Tibial artery (tissue), 4 donors: Measurements from ENCODE around the gene HECTD4.
"Not testable (repeated sequence)": the region's sequence is repeated elsewhere in the genome, so short reads cannot be mapped to it uniquely, and the experiment has no call there.

ENCODE experiments used
- DNase-seq, 2 donors: peaks; one replicate each; pipeline ENCODE4 v3.0.0-alpha.2; 2019
- H3K27ac ChIP-seq, 2 donors: fragments of 200-600 bp; sonication (generic) in 1 of 2; 1 replicate in 1 of 2; 2 replicates in 1 of 2; pipeline ENCODE4 v1.5.1; 2018 to 2019; ENCODE audit warnings: mild to moderate bottlenecking in 1 of 2
- H3K27me3 ChIP-seq, 2 donors: fragments of 200-600 bp; sonication (generic) in 1 of 2; one replicate each; pipeline versions ENCODE4 v1.5.1 to v1.6.0; 2016 to 2019
- H3K36me3 ChIP-seq, 3 donors: fragments of 200-600 bp; sonication (generic) in 2 of 3; one replicate each; pipeline ENCODE4 v1.5.1; 2016 to 2019; ENCODE audit warnings: mild to moderate bottlenecking in 2 of 3
- H3K4me1 ChIP-seq, 4 donors: fragments of 200-600 bp; sonication (generic) in 2 of 4; 1 replicate in 3 of 4; 2 replicates in 1 of 4; pipeline ENCODE4 v1.5.1; 2016 to 2019
- H3K4me3 ChIP-seq, 2 donors: fragments of 200-600 bp; sonication (generic) in 1 of 2; 1 replicate in 1 of 2; 2 replicates in 1 of 2; pipeline ENCODE4 v1.5.1; 2018 to 2019; ENCODE audit warnings: mild to moderate bottlenecking in 2 of 2
- H3K9me3 ChIP-seq, 3 donors: fragments of 200-600 bp; sonication (generic) in 1 of 3; one replicate each; pipeline ENCODE4 v1.5.1; 2016 to 2019
- intact Hi-C: fragments of 100-400 bp; cut with DNase I; formaldehyde crosslinking; loops from one replicate; pipeline ENCODE4 v1.15.0; 2023; ENCODE audit warnings: low total_unique reads
- TF ChIP-seq, protein P1 (sequence below), 2 experiments: fragments of 200-600 bp in 1 of 2; fragments of 450-650 bp in 1 of 2; IDR thresholded peaks; one replicate each; pipeline ENCODE4 v1.5.1; 2017 to 2019; ENCODE audit warnings: antibody characterized with exemption in 2 of 2, mild to moderate bottlenecking in 1 of 2, moderate library complexity in 1 of 2

The HECTD4 gene

DNA sequence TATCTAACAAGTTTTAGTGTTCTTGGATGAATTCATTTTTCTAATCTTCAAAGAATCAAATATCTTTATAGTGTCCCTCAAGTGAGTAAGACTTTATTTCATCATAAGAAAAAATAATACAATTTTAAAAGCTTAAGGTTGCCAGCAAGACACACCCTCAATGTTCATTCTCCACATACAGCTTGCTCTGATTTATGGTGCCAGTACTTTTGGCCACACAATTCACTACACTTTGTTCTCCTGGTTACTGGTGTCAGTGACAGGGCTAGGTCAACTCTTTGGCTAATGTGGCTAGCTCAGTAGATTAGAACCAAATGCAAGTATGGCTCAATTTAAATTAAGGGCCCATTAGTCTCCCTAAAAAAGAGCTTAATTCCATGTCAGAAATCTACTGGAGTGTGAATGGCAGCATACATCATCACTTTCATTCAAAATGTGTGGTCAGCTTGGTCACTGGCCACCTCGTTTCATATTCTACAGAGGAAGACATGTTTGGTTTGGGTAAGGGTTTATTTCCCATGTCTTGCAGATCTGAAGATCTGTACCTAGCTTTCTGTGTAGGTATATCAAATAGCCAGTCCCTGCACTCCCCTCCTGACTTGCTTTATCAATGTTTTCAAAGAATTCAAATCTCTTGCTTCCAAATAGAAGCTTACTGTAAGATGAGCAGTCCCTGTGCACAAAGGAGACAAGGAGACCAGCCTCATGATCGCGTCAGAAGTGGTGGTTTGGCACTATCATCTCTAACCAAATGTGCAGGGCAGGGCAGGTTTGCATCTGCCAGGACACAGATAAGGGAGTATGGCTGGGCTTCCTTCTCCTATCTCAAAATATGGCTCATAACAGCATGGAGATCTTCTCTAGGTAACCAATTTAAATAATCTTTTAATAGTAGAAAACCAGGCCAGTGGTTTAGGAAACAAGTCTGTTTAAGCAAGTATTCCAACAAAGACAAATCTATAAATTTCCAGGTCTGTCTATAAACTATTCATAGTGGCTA, 31.3 kb downstream of the HECTD4 start:
- no peaks in the 10 kb centered on the region for H3K36me3 ChIP-seq
- H3K4me3 ChIP-seq: no peak overlapping the region
- TF ChIP-seq, protein P1, sequence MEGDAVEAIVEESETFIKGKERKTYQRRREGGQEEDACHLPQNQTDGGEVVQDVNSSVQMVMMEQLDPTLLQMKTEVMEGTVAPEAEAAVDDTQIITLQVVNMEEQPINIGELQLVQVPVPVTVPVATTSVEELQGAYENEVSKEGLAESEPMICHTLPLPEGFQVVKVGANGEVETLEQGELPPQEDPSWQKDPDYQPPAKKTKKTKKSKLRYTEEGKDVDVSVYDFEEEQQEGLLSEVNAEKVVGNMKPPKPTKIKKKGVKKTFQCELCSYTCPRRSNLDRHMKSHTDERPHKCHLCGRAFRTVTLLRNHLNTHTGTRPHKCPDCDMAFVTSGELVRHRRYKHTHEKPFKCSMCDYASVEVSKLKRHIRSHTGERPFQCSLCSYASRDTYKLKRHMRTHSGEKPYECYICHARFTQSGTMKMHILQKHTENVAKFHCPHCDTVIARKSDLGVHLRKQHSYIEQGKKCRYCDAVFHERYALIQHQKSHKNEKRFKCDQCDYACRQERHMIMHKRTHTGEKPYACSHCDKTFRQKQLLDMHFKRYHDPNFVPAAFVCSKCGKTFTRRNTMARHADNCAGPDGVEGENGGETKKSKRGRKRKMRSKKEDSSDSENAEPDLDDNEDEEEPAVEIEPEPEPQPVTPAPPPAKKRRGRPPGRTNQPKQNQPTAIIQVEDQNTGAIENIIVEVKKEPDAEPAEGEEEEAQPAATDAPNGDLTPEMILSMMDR (IDR thresholded peaks at IDR 0.05): no peak
- peaks cover 0 to 30% (median 5%) of the 10 kb centered on the region in 4 donors for H3K4me1 ChIP-seq
- H3K27me3 ChIP-seq: no peaks in the 10 kb centered on the region
- no peaks in the 10 kb centered on the region for H3K9me3 ChIP-seq
- no peak overlapping the region for H3K27ac ChIP-seq
- intact Hi-C loops: no loop called here
- DNase-seq: no peak

DNA sequence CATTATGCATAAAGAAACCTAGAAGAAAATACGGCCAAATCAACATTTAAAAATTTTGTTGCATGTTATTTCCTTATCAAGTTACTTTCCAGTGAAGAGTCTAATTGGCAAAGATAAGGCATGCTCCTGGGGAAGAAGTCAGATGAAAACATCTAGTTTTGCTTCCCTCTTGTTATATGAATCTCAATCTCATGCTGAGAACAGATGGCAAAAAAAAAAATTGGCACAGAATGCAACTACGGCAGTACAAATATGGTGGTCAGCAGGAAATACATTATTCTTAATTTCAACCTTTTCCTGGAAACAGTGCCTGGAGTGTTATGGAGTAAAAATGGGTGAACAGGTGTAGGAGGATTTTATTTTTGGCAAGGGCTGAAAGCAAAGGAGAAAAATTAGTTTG, 32.8 kb downstream of the HECTD4 start:
- H3K4me1 ChIP-seq: peaks cover 0 to 36% (median 5%) of the 10 kb centered on the region in 4 donors
- no peak for DNase-seq
- no peaks in the 10 kb centered on the region for H3K36me3 ChIP-seq
- TF ChIP-seq, protein P1 (IDR thresholded peaks at IDR 0.05): no peak
- no peak overlapping the region for H3K4me3 ChIP-seq
- intact Hi-C loops: no loop called here
- H3K27ac ChIP-seq: no peak overlapping the region
- no peaks in the 10 kb centered on the region for H3K27me3 ChIP-seq
- no peaks in the 10 kb centered on the region for H3K9me3 ChIP-seq

DNA sequence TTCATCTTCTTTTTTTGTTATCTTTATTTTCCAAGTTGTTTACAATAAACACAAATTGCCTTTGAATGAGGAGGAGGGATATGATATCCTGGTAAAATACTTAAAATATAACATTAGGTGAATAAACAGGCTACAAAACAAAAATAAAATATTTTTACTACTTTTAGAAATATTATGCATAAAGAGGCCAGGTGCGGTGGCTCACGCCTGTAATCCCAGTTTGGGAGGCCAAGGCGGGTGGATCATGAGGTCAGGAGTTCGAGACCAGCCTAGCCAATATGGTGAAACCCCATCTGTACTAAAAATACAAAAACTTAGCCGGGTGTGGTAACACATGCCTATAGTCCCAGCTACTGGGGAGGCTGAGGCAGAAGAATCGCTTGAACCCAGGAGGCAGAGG, 33.3 kb downstream of the HECTD4 start:
- H3K36me3 ChIP-seq, H3K4me3 ChIP-seq, intact Hi-C loops, H3K27ac ChIP-seq, H3K27me3 ChIP-seq, DNase-seq, H3K9me3 ChIP-seq: not testable (repeated sequence)
- peaks cover 0 to 37% (median 5%) of the 10 kb centered on the region in 4 donors for H3K4me1 ChIP-seq

- Histone ChIP-seq H3K9me3 (no peaks in the 10 kb centered on the region), H3K4me3 (no peak overlapping the region), H3K4me1 (peaks cover 0 to 31% (median 7%) of the 10 kb centered on the region in 4 donors), H3K27ac (no peak overlapping the region), H3K36me3 (no peaks in the 10 kb centered on the region), H3K27me3 (no peaks in the 10 kb centered on the region)
- intact Hi-C loops: no loop called here
- TF ChIP-seq, protein P1 (IDR thresholded peaks at IDR 0.05): no peak
- DNase-seq: no peak
These were observed 34.6 kb downstream of the HECTD4 start for GRCh38 chr12:112347581-112347982.

DNA sequence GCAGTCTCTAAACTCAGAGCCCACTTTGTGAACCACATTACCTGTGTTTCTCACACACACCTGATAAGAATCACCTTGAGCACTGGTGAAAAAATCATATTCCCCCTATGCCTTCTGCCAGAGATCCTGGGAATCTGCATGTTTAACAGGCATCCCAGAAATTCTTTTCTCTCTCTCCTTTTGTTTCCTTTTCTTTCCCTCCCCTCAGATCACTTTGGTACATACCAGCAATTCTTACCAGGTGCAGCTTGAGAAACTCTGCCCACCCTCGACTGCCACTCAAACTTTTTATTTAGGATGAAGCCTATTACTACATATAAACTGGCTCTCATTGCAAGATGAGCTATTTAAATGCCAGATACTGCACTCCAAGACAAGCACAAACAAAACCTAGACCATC, 36.0 kb downstream of the HECTD4 start:
- Histone ChIP-seq H3K9me3 (no peaks in the 10 kb centered on the region), H3K27ac (no peak overlapping the region), H3K27me3 (no peaks in the 10 kb centered on the region), H3K4me1 (peaks cover 0 to 24% (median 7%) of the 10 kb centered on the region in 4 donors), H3K4me3 (no peak overlapping the region), H3K36me3 (no peaks in the 10 kb centered on the region)
- TF ChIP-seq, protein P1 (IDR thresholded peaks at IDR 0.05): no peak
- DNase-seq: no peak
- intact Hi-C loops: no loop called here

- Histone ChIP-seq H3K36me3 (no peaks in the 10 kb centered on the region), H3K9me3 (no peaks in the 10 kb centered on the region), H3K4me3 (no peak overlapping the region), H3K27me3 (no peaks in the 10 kb centered on the region), H3K4me1 (peaks cover 0 to 10% (median 4%) of the 10 kb centered on the region in 4 donors), H3K27ac (no peak overlapping the region)
- TF ChIP-seq, protein P1 (IDR thresholded peaks at IDR 0.05): no peak
- intact Hi-C loops: no loop called here
- no peak for DNase-seq
These were observed 38.0 kb downstream of the HECTD4 start for GRCh38 chr12:112344220-112344619.
